Spinal cord (tissue), 10 donors: Measurements from ENCODE around the gene CAPZB. TPM values are rescaled to one million over a fixed set of nuclear protein-coding genes. Genes with fewer than 3 reads are reported as not detected.

Experiments used
- DNase-seq, 6 donors: peaks; one replicate each; pipeline versions ENCODE4 v3.0.0 to v3.0.0-alpha.2; 2013 to 2015; ENCODE audit warnings: low spot score in 6 of 6, low read depth in 4 of 6
- H3K27ac ChIP-seq: one replicate; pipeline ENCODE4 v1.5.1; 2013; ENCODE audit warnings: low read depth, low read length, control low read depth
- H3K27me3 ChIP-seq: one replicate; pipeline ENCODE4 v1.6.1; 2013; ENCODE audit warnings: low read length; ENCODE audit not compliant: control insufficient read depth, insufficient read depth
- H3K36me3 ChIP-seq: one replicate; pipeline ENCODE4 v1.6.1; 2013; ENCODE audit warnings: low read length; ENCODE audit not compliant: control insufficient read depth, insufficient read depth
- H3K4me1 ChIP-seq: one replicate; pipeline ENCODE4 v1.6.1; 2013; ENCODE audit warnings: low read length; ENCODE audit not compliant: control insufficient read depth, insufficient read depth
- H3K4me3 ChIP-seq: one replicate; pipeline ENCODE4 v1.5.1; 2013; ENCODE audit warnings: low read depth, low read length, control low read depth
- H3K9me3 ChIP-seq: one replicate; pipeline ENCODE4 v1.6.1; 2013; ENCODE audit warnings: low read length; ENCODE audit not compliant: control insufficient read depth, insufficient read depth
- WGBS: methylation state at CpG from one replicate; pipeline ENCODE4 v1.1.5; 2013; ENCODE audit warnings: missing lambda C conversion rate; ENCODE audit not compliant: insufficient coverage; 5-methylcytosine and 5-hydroxymethylcytosine counted together
- polyA plus RNA-seq, 2 donors: library from polyadenylated mRNA; unstranded; fragments of 120-200 nt; gene quantifications; one replicate each; pipeline ENCODE4 v1.2.1, GENCODE V29; 2013; ENCODE audit not compliant: insufficient read length in 2 of 2
- total RNA-seq, 2 donors: library from RNA; depleted of rRNA in 1 of 2; stranded (reverse); fragments of 120-200 nt in 1 of 2; fragments of >200 nt in 1 of 2; gene quantifications; one replicate each; pipeline versions ENCODE4 v1.2.3 to v1.2.4, GENCODE V29; 2013 to 2014
- donor health status: healthy.

CAPZB gene
- total and polyA plus RNA-seq, 4 donors = 78.8 to 312 (median 243) TPM

- Histone ChIP-seq H3K36me3 (peaks cover 68% of the 10 kb centered on the region), H3K9me3 (no peaks in the 10 kb centered on the region), H3K4me1 (peaks cover 26% of the 10 kb centered on the region), H3K4me3 (no peak overlapping the region), H3K27me3 (no peaks in the 10 kb centered on the region), H3K27ac (no peak overlapping the region)
- 92% methylated on average over 4 of the region's 4 CpGs for WGBS
- DNase-seq = no peak
Observed at GRCh38 chr1:19337289-19337688, 148.1 kb downstream of the CAPZB start.

GRCh38 chr1:19336543-19336942, 148.8 kb downstream of the CAPZB start:
- WGBS = 94% methylated on average over 7 of the region's 7 CpGs
- Histone ChIP-seq H3K27me3 (no peaks in the 10 kb centered on the region), H3K36me3 (peaks cover 67% of the 10 kb centered on the region), H3K9me3 (no peaks in the 10 kb centered on the region), H3K27ac (no peak overlapping the region), H3K4me3 (no peak overlapping the region), H3K4me1 (peaks cover 19% of the 10 kb centered on the region)
- no peak for DNase-seq

GRCh38 chr1:19333587-19334354, 151.6 kb downstream of the CAPZB start:
- 80% methylated on average over 5 of the region's 9 CpGs for whole genome bisulfite sequencing
- peaks cover 75% of the 10 kb centered on the region for H3K36me3 ChIP-seq
- no peaks in the 10 kb centered on the region for H3K9me3 ChIP-seq
- H3K27me3 ChIP-seq = no peaks in the 10 kb centered on the region
- DNase-seq = no peak
- H3K27ac ChIP-seq = no peak overlapping the region
- peaks cover 2% of the 10 kb centered on the region for H3K4me1 ChIP-seq
- H3K4me3 ChIP-seq = no peak overlapping the region

- Histone ChIP-seq H3K4me1 (no peaks in the 10 kb centered on the region), H3K4me3 (no peak overlapping the region), H3K36me3 (peaks cover 76% of the 10 kb centered on the region), H3K27me3 (no peaks in the 10 kb centered on the region), H3K9me3 (no peaks in the 10 kb centered on the region), H3K27ac (no peak overlapping the region)
- 84% methylated on average over 12 of the region's 12 CpGs for WGBS
- no peak for DNase-seq
Observed at GRCh38 chr1:19332832-19333231, 152.5 kb downstream of the CAPZB start.

GRCh38 chr1:19331262-19331878, 154.0 kb downstream of the CAPZB start:
- H3K27ac ChIP-seq = no peak overlapping the region
- no peaks in the 10 kb centered on the region for H3K4me1 ChIP-seq
- DNase-seq = no peak
- peaks cover 82% of the 10 kb centered on the region for H3K36me3 ChIP-seq
- WGBS = 91% methylated on average over 13 of the region's 13 CpGs
- H3K4me3 ChIP-seq = no peak overlapping the region
- no peaks in the 10 kb centered on the region for H3K9me3 ChIP-seq
- H3K27me3 ChIP-seq = no peaks in the 10 kb centered on the region

GRCh38 chr1:19330449-19331135, 154.7 kb downstream of the CAPZB start:
- 86% methylated on average over 2 of the region's 14 CpGs for WGBS
- no peaks in the 10 kb centered on the region for H3K9me3 ChIP-seq
- DNase-seq = no peak
- H3K27me3 ChIP-seq = no peaks in the 10 kb centered on the region
- H3K4me1 ChIP-seq = no peaks in the 10 kb centered on the region
- no peak overlapping the region for H3K27ac ChIP-seq
- no peak overlapping the region for H3K4me3 ChIP-seq
- peaks cover 84% of the 10 kb centered on the region for H3K36me3 ChIP-seq

- H3K9me3 ChIP-seq = no peaks in the 10 kb centered on the region
- DNase-seq = no peak
- H3K27me3 ChIP-seq = no peaks in the 10 kb centered on the region
- 93% methylated on average over 4 of the region's 5 CpGs for WGBS
- H3K4me1 ChIP-seq = no peaks in the 10 kb centered on the region
- H3K27ac ChIP-seq = no peak overlapping the region
- no peak overlapping the region for H3K4me3 ChIP-seq
- H3K36me3 ChIP-seq = peaks cover 90% of the 10 kb centered on the region
Observed at GRCh38 chr1:19329611-19330010, 155.7 kb downstream of the CAPZB start.

GRCh38 chr1:19329188-19329587, 156.2 kb downstream of the CAPZB start:
- 89% methylated on average over 9 of the region's 13 CpGs for WGBS
- Histone ChIP-seq H3K27me3 (no peaks in the 10 kb centered on the region), H3K36me3 (peaks cover 93% of the 10 kb centered on the region), H3K4me1 (no peaks in the 10 kb centered on the region), H3K27ac (no peak overlapping the region), H3K9me3 (no peaks in the 10 kb centered on the region), H3K4me3 (no peak overlapping the region)
- no peak for DNase-seq

GRCh38 chr1:19328486-19328885, 156.9 kb downstream of the CAPZB start:
- no peaks in the 10 kb centered on the region for H3K4me1 ChIP-seq
- WGBS = 93% methylated on average over 15 of the region's 18 CpGs
- no peaks in the 10 kb centered on the region for H3K9me3 ChIP-seq
- H3K36me3 ChIP-seq = peaks cover 97% of the 10 kb centered on the region
- no peak for DNase-seq
- H3K27me3 ChIP-seq = no peaks in the 10 kb centered on the region
- H3K4me3 ChIP-seq = no peak overlapping the region
- no peak overlapping the region for H3K27ac ChIP-seq
